22Rv1 (cell line): ENCODE results near the gene WDR90.

Experiments
- H3K27ac ChIP-seq: fragments of 450-650 bp; 2 replicates; pipeline ENCODE4 v1.5.1; 2017
- CTCF ChIP-seq: fragments of 450-650 bp; IDR thresholded peaks from 2 replicates; pipeline ENCODE4 v1.5.1; 2017; ENCODE audit warnings: mild to moderate bottlenecking
- ZFX ChIP-seq: fragments of 450-650 bp; IDR thresholded peaks from 2 replicates; pipeline ENCODE4 v1.6.1; 2017; ENCODE audit warnings: antibody characterized with exemption, borderline replicate concordance

The WDR90 gene

GRCh38 chr16:659618-660017 lies 10.5 kb downstream of the WDR90 start:
- TF ChIP-seq ZFX (no peak), CTCF (no peak)
- peak overlapping the region; percentile 65 for H3K27ac ChIP-seq

- peak overlapping the region; percentile 65 for H3K27ac ChIP-seq
- TF ChIP-seq CTCF (no peak), ZFX (no peak)
Observed at GRCh38 chr16:660132-660458, 10.9 kb downstream of the WDR90 start.

GRCh38 chr16:660459-661183 lies 11.5 kb downstream of the WDR90 start:
- TF ChIP-seq ZFX (no peak), CTCF (peak; percentile 84)
- peak overlapping the region; percentile 65 for H3K27ac ChIP-seq

GRCh38 chr16:661184-661821 lies 12.1 kb downstream of the WDR90 start:
- H3K27ac ChIP-seq: peak overlapping the region; percentile 65
- TF ChIP-seq ZFX (no peak), CTCF (no peak)

- TF ChIP-seq ZFX: no peak
- no peak for TF ChIP-seq CTCF
- peak overlapping the region; percentile 65; the same call in 1 of the 2 replicates for H3K27ac ChIP-seq
Observed at GRCh38 chr16:662095-662494, 12.9 kb downstream of the WDR90 start.

GRCh38 chr16:662597-662996 lies 13.4 kb downstream of the WDR90 start:
- TF ChIP-seq CTCF: no peak
- no peak overlapping the region for H3K27ac ChIP-seq

- TF ChIP-seq ZFX (no peak), CTCF (no peak)
- peak overlapping the region; percentile 88 for H3K27ac ChIP-seq
Observed at GRCh38 chr16:666572-666971, 17.4 kb downstream of the WDR90 start.
